HG02870 (cell line): ENCODE data around the gene PHLDA3.
"Not testable (repeated sequence)": the region's sequence is repeated elsewhere in the genome, so short reads cannot be mapped to it uniquely, and the experiment has no call there.

Experiments used
- ATAC-seq: cut with Tn5 transposase; IDR thresholded peaks from one replicate; pipeline ENCODE4 v1.9.1; 2021; ENCODE audit warnings: mild to moderate bottlenecking, moderate library complexity; ENCODE audit not compliant: unreplicated experiment

PHLDA3 gene

DNA sequence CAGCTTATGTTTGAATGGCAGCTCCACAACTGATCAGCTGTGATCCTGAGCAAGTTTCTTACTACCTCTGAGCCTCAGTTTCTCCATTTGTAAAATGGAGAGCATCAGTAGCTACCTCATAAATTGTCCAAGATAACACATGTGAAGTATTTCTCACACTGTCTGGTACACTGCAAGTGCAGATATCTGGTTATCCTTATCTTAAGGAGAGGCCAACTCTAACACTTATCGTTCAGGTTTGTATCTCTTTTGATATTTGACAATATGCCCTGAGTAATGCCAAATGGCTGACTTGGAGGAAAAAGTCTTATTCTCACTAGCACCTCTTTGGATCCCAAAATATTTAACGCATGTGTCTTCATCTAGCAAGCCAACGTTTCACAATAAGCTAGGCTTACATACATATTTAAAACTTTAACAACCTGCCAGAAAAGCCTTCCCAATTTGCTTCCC lies 35.2 kb upstream of the PHLDA3 start:
- no peak for ATAC-seq

DNA sequence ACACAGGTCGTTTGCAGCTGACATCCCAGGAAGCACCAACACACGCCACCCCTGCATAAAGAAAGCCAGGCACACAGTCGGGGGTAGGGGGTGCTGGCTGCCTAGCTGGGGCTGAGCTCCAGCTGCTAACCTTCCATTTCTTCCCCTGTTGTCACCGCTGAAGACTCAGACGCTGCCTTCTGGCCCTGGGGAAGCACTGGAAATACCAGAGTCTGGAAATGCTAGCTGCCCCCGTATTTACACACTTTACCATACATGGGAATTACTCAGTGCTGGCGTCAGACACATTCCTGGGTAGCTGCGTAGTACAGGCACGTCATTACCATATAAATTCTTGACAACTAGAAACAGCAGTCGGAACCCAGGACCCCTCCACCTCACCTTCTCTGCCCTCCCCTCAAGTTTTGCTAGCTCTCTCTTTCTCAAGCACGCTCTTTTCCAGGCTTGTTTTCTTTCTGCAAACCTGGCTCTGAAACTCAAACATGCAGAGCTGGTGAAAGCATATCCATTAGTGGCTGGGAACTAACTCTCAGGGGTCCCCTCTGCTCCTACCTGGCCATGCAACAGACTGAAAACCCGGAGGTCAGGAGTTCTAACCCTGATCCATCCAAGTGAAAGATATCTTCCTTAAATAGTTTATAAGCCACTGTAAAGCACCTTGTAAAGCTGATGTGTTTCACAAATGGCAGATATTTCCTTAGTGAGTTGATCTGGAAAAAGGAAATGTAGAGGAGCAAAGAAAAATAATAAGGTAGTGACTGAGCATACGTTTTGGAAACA lies 34.6 kb upstream of the PHLDA3 start:
- ATAC-seq: no peak

DNA sequence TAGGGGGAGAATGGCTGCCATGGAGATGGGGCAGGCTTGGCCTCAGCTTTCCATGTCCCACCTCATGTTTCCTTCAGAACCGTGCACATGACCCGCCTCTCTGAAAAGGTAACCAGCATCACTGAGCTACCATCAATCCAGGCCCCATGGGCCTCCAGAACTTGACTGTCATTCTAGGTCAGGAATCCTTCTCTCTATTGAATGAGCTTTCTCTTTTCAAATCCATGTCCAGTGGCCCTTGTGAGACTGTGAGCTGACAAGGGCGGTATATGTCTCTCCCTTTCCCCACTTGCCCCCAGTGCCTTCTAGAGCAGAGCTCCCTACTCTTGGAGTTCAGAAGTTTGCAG lies 33.5 kb upstream of the PHLDA3 start:
- no peak for ATAC-seq

DNA sequence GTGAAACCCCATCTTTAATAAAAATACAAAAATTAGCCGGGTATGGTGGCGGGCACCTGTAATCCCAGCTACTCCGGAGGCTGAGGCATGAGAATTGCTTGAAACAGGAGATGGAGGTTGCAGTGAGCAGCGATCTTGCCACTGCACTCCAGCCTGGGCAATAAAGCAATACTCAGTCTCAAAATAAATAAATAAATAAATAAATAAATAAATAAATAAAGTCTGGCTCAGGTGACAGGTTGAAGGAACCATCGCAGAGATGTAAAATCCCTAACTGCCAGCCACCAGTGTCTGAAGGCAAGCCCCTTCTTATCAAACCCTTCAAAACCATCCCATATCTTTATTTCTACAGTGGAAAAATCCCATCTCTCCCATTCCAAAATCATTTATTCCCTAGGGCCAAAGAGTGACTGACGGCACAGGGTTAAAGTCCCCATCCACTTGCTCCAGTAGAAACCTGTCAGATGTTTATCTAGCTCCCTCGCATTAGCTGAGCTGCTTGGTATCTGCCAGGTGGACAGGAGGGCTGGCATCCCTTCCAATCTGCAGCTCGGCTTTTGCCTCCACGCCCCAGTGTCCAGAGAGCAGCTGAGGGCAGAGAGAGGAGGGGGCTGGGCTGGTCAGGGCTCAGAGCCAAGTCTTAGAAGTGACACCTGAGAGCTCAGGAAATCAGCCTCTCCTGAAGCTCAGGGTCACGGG lies 33.0 kb upstream of the PHLDA3 start:
- ATAC-seq: no peak

DNA sequence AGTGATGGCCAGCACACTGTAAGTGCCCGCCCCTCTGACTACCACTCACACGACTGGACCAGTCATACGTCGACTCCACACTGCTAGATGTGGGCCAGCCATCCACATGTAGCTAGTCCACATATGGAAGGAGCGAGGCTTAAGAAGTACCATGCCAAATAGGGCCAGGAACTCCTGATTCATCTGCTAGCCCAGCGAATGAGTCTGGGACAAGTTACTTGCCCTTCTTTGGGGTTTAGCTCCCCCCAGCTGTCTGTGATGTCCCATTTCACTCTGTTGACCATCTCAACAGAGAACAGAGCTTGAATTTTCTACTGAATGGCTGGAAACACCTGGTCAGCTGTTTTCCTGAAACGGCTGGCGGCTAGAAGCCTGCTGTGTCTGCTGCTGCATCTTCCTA lies 32.2 kb upstream of the PHLDA3 start:
- ATAC-seq: no peak

DNA sequence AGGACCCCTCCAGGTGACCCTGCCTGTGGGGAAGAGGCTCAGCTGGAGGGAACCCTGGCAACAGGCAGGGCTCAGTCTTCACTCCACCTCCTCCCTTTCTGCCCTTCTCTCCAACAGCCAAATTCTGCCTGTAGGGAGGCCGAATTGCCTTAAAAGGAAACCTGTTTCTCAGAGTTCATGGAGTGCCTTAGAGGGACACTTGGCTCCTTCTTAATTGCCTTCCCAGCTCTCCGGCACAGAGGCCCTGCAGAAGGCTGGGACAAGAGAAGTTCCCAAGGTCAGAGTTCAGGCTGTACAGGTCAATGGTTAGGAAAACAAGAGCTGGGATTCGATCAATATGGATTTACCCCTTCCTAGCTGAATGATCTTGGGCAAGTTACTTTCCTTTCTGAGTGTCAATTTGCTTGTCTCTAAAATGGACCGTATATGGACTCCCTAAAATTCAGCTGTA lies 31.7 kb upstream of the PHLDA3 start:
- ATAC-seq: no peak

DNA sequence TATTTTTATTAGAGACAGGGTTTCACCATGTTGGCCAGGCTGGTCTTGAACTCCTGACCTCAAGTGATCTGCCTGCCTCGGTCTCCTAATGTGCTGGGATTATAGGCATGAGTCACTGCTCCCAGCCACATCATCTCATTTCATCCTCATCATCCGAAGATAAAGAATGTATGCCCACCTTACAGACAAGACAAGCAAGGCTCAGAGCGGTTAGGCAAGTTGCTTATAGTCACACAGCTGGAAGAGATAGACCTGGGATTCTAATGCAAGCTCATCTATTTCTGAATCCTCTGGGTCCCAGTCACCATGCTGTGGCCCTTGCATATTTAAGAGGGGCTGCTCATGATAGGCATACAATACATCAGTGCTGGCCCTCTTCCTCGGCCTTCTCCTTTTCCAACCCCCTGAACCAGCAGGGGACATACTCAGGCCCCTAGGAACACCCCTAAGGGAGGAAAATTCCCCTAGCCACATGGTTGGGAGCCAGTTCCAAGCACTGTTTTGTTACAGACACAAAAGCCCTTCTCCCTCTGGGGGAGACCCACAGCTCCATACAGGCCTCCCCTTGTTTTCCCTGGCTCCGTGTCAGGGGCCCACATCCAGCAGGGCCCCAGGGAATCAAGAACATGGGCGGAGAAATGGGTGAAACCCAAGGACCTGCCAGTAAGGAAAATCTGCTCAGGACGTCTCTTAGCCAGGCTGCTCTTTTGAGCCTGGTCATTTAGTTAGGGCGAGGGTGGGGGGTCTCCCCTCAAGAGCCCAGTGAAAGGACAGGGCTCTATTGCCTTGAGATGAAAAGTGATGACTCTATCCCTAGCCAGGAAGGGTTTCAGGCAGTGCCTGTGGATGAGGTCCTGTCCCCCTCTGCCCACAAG lies 31.0 kb upstream of the PHLDA3 start:
- no peak for ATAC-seq

DNA sequence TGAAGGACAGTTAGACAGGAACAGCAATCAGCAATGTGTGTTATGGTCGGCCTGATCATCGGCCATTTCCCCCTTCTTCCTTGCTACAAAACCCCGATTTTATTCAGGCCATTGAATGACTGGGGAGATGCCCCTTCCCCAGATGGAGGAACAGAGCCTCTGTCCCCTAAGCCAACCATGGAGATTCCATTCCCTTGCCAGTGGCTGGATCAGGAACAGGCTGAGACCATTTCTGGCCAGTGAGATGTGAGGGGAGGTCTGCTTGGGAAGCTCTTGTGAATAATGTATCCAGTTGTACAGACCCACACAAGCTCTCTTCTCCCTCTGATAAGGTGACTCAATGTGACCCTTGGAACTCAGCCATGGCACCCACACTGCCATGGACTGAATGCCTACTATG lies 30.2 kb upstream of the PHLDA3 start:
- ATAC-seq: no peak

DNA sequence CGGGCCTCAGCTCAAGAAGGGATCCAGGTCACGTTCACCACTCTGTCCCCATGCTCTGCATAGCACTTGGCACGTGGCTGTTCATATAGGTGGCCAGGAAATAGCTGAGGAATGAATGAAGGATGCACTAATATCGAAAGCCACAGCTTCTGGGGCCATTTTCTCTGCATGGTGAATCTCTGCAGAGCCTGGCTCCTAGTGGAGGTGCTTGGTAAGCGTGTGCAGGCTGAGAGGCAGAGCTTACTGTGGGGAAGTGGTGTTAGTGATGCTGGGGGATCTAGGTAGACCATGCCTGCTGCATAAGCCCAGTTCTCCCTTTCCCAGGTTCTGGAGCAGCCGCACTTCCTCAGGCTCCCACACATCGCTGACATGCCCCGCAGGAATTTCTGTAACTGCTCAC lies 29.6 kb upstream of the PHLDA3 start:
- ATAC-seq: no peak

DNA sequence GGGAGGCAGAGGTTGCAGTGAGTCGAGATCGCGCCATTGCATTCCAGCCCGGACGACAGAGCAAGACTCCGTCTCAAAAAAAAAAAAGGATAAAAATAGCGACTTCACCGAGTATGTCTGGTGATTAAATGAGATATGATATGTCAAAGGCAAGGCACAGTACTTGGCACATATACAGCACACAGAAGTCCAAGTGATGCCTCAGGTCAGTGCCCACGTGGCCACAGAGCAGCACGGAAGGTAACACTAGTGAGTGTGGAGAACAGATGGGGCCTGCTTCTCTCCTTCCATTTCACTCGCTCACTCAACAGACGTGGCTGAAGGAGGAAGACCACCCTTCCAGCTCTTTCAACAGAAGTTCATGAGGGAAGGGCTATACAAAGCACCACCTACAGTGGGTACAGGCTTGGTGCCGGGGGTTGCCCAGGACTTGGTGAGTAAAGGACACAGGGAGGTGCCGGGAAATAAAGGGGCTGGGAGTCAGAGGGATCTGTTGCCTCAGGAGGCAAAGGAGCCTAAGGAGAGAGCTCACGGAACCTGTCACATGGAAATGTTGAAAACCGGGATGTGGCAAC lies 29.0 kb upstream of the PHLDA3 start:
- no peak for ATAC-seq

DNA sequence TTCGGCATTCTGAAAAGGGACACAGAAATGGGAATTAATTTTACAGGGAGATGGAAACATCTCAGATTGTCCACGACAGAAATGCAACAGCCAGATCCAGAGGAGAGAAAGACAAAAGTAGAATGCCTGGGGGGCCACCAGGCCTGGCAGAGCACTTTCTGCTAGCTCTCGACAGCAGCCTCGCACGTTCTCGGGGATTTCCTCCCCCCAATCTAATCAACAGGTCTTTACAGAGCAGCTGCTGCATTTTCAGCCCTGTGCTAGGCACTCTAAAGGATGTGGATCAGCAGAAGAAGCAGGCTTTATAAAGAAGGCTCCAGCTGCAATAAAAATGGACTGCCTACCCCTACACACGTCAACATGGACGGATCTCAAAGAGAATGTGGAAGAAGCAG lies 27.3 kb upstream of the PHLDA3 start:
- ATAC-seq: no peak

DNA sequence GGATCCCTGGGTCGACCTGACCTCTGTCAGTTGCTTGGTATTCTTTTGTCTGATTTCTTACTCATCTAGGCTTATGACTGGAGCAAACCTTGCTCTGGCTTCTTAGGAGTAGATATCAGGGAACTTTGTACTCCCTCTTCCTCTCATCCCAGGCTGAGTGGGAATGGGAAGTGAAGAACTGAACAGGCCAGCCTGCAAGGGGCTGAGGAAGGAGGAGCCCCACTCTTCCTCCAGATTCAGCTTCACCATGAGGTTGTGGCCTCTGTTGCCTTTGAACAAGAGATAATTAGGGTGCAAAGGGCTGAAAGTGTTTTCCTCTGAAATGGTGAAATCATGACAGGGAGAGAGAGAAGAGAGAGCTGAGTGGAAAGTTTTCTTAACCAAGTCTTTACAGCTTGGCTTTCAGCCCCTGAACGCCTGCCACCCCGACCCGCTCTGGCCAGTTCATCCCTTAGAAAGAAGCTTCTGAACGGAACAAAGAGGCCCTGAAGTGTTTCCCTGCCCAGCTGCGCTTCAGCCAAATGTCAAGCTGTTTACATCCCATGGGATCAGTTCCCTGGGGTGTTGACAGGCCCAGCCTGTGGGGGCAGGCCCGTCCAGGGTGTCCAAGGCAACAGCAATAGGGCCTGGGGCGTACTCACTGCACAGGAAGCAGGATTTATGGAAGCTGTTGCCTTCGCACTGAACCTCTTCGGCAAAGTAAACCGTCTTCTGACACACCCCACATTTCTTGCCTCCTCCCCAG lies 26.7 kb upstream of the PHLDA3 start:
- ATAC-seq: no peak

DNA sequence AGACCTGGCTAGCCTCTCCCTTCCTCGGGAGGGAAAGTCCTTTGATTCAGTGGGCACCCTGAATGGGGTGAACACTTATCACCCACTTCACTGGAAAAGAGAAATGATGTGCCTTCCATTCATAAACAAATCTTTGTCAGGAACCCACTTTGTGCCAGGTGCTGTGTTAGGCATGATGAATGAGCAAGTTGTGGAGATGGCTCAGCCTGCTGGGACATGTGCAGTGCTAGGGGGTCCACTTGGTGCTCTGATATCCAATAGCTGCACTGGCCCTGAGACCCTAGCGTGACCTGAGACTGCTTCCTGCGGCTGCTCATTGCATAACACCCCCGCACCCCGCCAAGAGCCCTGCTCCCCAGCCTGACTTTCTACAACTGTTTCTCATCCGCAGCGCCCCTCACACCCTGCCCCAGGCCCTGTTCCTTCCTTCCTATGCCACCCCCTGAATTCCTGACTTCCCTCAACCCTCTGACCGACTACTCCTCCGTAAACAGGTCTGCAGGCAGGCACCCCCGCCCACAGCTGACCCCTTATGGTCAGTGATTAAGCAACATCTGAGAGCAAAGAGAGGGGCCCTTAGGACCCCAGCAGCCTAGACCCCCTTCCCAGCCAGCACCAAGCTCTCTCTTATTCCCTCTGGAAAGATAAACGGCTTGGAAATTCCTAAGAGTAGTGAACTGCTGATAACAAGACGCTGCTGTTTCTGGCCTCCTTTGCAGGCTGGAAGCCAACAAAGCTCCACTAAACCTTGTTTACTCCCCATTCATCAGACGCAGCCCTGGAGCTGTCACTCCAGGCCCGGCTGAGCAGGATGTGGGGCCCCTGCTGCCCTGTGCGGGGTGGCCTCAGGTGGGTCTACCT lies 25.0 kb upstream of the PHLDA3 start:
- no peak for ATAC-seq

DNA sequence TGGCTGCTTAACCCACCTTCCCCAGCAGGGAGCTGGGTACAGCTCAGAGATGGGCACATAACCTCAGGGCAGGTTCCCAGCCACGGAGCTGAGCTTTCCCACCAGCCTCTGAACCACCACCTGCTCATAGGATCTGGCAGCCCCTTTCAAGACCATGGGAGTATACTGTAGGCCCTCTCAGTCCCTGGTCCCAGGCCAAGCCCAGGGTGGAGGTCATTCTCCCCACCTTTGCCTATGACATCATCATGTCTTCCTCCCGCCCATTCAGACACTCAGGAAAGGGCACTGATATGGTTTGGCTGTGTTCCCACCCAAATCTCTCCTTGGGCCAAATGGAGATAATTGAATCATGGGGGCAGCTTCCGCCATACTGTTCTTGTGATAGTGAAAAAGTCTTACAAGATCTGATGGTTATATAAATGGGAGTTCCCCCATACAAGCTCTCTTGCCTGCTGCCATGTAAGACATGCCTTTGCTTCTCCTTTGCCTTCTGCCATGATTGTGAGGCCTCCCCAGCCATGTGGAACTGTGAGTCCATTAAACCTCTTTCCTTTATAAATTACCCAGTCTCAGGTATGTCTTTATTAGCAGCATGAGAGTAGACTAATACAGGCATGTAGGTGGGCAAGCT lies 24.2 kb upstream of the PHLDA3 start:
- not testable (repeated sequence) for ATAC-seq

DNA sequence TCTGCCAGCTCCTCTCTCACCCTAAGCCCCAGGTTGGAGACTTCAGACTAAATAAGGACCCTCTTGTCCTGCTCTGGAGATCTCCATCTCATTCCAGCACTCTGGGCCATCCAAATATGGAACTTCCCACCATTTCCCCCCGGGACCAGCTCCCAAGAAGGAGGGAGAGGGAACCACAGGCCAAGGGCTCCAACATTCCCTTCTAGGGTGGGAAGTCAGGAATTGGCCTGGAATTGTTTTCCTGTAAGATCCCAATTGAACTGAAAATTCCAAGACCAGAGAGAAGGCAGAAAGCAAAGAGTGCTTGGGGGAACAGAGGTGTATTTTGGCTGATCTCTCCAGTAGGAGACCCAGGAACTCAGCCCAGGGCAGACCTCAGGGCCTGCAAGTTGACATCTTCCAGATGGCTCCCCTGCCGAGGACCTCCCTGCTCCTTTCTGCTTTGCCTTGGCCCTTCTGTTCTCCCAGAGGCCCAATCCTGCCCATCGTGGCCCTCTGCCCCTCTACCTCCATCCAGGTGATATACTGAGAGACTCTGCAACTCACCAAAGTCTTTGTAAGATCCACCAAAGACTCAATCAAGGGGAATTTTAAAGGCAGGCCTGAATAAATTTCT lies 23.0 kb upstream of the PHLDA3 start:
- no peak for ATAC-seq

DNA sequence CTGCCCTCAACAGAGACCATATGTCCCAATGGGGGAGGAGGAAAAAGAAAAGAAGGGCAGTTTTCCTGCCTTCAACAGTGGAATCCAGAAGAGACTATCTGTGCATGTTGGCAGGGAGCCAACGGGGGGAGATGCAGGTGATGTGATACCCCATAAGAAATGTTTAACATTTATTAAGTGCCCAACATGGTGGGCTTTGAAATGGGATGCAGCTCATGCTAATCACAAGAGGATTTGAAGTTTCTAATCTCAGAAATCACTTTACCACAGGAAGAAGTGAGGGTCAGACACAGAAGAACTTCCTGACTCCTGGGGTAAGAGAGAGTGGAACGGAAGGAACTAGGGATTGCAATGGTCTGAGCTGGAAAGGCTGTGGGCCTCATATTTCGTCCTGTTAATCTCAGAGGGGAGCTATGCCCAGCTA lies 21.7 kb upstream of the PHLDA3 start:
- no peak for ATAC-seq

DNA sequence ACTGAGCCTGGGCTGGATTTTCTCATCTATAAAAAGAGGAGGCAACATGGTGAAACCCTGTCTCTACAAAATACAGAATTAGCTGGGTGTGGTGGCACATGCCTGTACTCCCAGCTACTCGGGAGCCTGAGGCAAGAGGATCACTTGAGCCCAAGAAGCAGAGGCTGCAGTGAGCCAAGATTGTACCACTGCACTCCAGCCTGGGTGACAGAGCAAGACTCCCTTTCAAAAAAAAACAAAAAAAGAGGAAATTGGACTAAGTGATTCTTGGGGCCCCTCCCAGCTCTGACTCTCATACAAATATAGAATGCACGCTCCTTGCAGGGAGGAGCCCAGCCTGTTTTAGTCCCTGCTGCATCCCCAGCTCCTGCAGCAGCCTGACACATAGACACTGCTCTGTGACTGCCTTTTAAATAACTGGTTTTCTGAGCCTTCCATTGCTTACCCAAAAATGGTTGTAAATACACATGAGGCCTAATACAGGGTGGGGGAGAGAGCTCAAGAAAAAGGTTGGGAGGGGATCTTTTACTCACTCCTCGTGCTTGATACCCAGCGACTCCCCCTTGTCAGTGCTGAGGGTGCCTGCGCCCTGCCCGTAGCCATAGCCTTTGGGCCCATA lies 20.8 kb upstream of the PHLDA3 start:
- no peak for ATAC-seq
